GM18909 (cell line): ENCODE results near the gene PCDHA2.
"Not testable (repeated sequence)": the region's sequence is repeated elsewhere in the genome, so short reads cannot be mapped to it uniquely, and the experiment has no call there.

Experiments used
- ATAC-seq: cut with Tn5 transposase; IDR thresholded peaks from one replicate; pipeline ENCODE4 v1.9.1; 2021; ENCODE audit warnings: mild to moderate bottlenecking; ENCODE audit not compliant: unreplicated experiment, poor library complexity

PCDHA2 gene

GRCh38 chr5:140808889-140809291, 14.2 kb downstream of the PCDHA2 start:
- no peak for ATAC-seq

- no peak for ATAC-seq
These were observed 27.0 kb downstream of the PCDHA2 start, which contains the start of gene PCDHA5 for GRCh38 chr5:140821375-140822280. TSS of gene PCDHA5 (plus strand) at chr5:140821613.

- ATAC-seq, result no peak
These were observed 27.6 kb downstream of the PCDHA2 start for GRCh38 chr5:140822281-140822629.

GRCh38 chr5:140822969-140823368, 28.3 kb downstream of the PCDHA2 start:
- not testable (repeated sequence) for ATAC-seq

- no peak for ATAC-seq
These were observed 28.8 kb downstream of the PCDHA2 start for GRCh38 chr5:140823475-140823874.

GRCh38 chr5:140827704-140828361, 33.2 kb downstream of the PCDHA2 start, which contains the start of gene PCDHA6:
TSS of gene PCDHA6 (plus strand) at chr5:140827960. CDS start at chr5:140828092, 132 bp downstream.
- ATAC-seq, result no peak

- ATAC-seq, result no peak
These were observed 33.7 kb downstream of the PCDHA2 start for GRCh38 chr5:140828362-140828737.

GRCh38 chr5:140829511-140830501, 35.2 kb downstream of the PCDHA2 start:
- not testable (repeated sequence) for ATAC-seq

- no peak for ATAC-seq
These were observed 39.3 kb downstream of the PCDHA2 start, which contains the start of gene PCDHA7 for GRCh38 chr5:140833993-140834392. TSS of gene PCDHA7 (plus strand) at chr5:140834269. CDS start at chr5:140834384, 115 bp downstream.

- ATAC-seq, result not testable (repeated sequence)
These were observed 39.9 kb downstream of the PCDHA2 start for GRCh38 chr5:140834439-140835008.

GRCh38 chr5:140835622-140836510, 41.2 kb downstream of the PCDHA2 start:
- no peak for ATAC-seq

- no peak for ATAC-seq
These were observed 46.6 kb downstream of the PCDHA2 start, which contains the start of gene PCDHA8 for GRCh38 chr5:140840978-140841962. TSS of gene PCDHA8 (plus strand) at chr5:140841187. CDS start at chr5:140841322, 135 bp downstream.

- no peak for ATAC-seq
These were observed 48.4 kb downstream of the PCDHA2 start for GRCh38 chr5:140842798-140843733.
